AG09309 (cell line): ENCODE data around the gene COL18A1.

ENCODE experiments used
- DNase-seq: peaks from one replicate; pipeline ENCODE4 v3.0.0-alpha.2; 2010; ENCODE audit warnings: low read depth
- H3K4me3 ChIP-seq: 2 replicates; pipeline ENCODE4 v1.5.1; 2011; ENCODE audit warnings: mild to moderate bottlenecking, low read depth, low read length, moderate library complexity; ENCODE audit not compliant: control insufficient read depth
- TF ChIP-seq, protein P1 (sequence below): IDR thresholded peaks from 2 replicates; pipeline ENCODE4 v1.5.1; 2011; ENCODE audit warnings: mild to moderate bottlenecking, low read depth, low read length, inconsistent platforms; ENCODE audit not compliant: insufficient read depth, control insufficient read depth; ENCODE audit errors: missing control alignments

The COL18A1 gene

GRCh38 chr21:45533361-45533845 is 128.4 kb downstream of the COL18A1 start:
- TF ChIP-seq, protein P1, sequence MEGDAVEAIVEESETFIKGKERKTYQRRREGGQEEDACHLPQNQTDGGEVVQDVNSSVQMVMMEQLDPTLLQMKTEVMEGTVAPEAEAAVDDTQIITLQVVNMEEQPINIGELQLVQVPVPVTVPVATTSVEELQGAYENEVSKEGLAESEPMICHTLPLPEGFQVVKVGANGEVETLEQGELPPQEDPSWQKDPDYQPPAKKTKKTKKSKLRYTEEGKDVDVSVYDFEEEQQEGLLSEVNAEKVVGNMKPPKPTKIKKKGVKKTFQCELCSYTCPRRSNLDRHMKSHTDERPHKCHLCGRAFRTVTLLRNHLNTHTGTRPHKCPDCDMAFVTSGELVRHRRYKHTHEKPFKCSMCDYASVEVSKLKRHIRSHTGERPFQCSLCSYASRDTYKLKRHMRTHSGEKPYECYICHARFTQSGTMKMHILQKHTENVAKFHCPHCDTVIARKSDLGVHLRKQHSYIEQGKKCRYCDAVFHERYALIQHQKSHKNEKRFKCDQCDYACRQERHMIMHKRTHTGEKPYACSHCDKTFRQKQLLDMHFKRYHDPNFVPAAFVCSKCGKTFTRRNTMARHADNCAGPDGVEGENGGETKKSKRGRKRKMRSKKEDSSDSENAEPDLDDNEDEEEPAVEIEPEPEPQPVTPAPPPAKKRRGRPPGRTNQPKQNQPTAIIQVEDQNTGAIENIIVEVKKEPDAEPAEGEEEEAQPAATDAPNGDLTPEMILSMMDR = no peak
- no peak overlapping the region for H3K4me3 ChIP-seq
- DNase-seq = no peak

- TF ChIP-seq, protein P1 = no peak
- no peak overlapping the region for H3K4me3 ChIP-seq
- no peak for DNase-seq
Measured at GRCh38 chr21:45533846-45534635, 129.1 kb downstream of the COL18A1 start.

GRCh38 chr21:45534636-45535331 is 129.8 kb downstream of the COL18A1 start:
- TF ChIP-seq, protein P1 = no peak
- H3K4me3 ChIP-seq = no peak overlapping the region
- no peak for DNase-seq

DNA sequence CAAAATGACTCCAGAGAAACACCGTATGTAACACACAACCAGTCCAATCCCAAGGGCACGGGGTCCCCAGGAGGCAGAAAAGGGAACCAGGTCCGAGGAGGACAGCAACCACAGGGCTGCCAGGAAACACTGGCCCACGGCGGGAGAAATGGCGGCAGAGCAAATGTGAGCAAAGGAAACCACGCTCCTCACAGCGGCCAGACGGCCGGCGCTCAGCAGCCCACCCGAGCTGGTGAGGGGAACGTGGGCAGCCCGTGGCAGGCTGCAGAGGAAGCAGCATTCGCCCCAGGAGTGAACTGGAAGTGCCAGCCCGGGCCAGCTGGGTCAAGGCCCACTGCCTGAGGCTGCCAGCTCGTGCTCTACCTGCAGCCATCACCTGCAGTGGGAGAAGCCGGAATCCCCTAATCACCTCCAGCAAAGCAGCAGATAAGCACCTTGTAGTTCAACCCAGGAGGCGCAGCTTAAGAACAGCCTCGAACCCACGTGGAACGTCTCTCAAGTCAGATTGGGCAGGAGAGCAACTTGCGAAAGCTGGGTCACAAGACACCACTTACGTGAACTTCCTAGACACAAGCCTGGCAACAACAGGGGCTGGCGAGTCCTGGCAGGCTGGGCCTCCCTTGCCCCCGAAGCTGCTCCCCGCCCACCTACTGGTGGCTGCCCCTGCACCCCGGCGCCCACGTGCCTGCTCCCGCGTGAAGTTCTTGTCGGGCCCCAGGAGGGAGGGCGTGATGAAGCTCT is 130.5 kb downstream of the COL18A1 start:
- TF ChIP-seq, protein P1 = no peak
- DNase-seq = no peak
- no peak overlapping the region for H3K4me3 ChIP-seq

- DNase-seq = no peak
- TF ChIP-seq, protein P1 = no peak
- H3K4me3 ChIP-seq = no peak overlapping the region
Measured at GRCh38 chr21:45536301-45537081, 131.5 kb downstream of the COL18A1 start.
